Right lung (tissue), 10 donors: ENCODE data around the gene DCLRE1A. TPM values are rescaled to one million over a fixed set of nuclear protein-coding genes. Genes with fewer than 3 reads are reported as not detected.
A peak's percentile ranks its signal among the peaks of the same experiment; 100 is the strongest.

Source experiments
- DNase-seq, 2 donors: peaks; one replicate each; pipeline ENCODE4 v3.0.0-alpha.2; 2013
- long read RNA-seq, 8 donors: transcript quantifications; one replicate each; lab custom pipeline, GENCODE V29; 2026
- polyA plus RNA-seq, 5 donors: library from polyadenylated mRNA; unstranded; fragments of 120-200 nt; gene quantifications; one replicate each; pipeline versions ENCODE4 v1.2.1 to v1.2.3, GENCODE V29; 2013; ENCODE audit warnings: inconsistent platforms in 1 of 5, low replicate concordance in 1 of 5; ENCODE audit not compliant: insufficient read length in 5 of 5, insufficient read depth in 1 of 5

Gene DCLRE1A
- polyA plus RNA-seq = 10 to 100 TPM; 10.1 to 16.5 (median 13.6) TPM
- long read RNA-seq, donor 1 = 0 reads
- long read RNA-seq, donor 2 = 0 reads
- long read RNA-seq, donor 3, full-length matches to known transcripts = 2 of 8 reads
- long read RNA-seq, donor 3, partial matches to known transcripts = 6 of 8 reads
- long read RNA-seq, donor 3, other reads (novel, unspliced or antisense) = 0 of 8 reads
- long read RNA-seq, donor 4 = 0 reads
- long read RNA-seq, donor 5 = 0 reads
- long read RNA-seq, donor 6, full-length matches to known transcripts = 2 of 7 reads
- long read RNA-seq, donor 6, partial matches to known transcripts = 5 of 7 reads
- long read RNA-seq, donor 6, other reads (novel, unspliced or antisense) = 0 of 7 reads
- long read RNA-seq, donor 7, full-length matches to known transcripts = 1 of 1 reads
- long read RNA-seq, donor 7, partial matches to known transcripts = 0 of 1 reads
- long read RNA-seq, donor 7, other reads (novel, unspliced or antisense) = 0 of 1 reads
- long read RNA-seq, donor 8 = 0 reads

DNA sequence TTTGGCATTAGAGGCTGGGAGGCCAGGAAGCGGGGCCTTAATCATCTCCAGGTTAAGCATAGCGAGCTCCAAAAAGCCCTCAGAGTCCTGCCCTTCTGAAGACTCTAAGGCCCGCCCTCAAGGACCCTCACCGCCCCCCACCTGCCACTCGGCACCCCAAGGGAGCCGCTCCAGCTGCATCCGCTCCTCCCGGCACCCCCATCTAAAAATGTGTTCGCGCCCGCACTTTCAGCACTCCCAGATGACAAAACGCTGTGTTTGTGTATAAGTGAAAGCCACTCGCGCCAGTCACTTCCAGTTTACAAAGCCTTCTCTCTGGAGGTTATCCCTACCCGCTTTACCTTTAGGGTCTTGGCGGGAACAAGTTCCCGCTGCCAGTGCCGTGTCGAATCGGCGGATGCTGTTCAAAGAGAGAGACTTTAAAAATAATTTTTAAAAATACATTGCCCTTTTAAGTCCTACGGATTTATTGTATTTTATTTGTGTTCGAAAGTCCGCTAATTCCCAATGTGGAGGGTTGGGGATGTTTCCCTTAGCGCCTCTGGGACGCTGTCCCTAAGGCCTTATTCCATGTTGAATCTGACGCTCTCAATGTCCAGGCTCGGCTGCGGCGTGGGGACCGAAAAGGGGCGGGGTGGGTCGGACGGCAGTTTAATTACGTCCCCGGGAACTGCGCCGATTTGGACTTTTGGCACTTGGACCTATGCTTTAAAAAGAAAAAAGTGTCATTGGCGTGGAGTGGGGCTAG, at the start of gene DCLRE1A, which contains the start of gene NHLRC2:
Gene DCLRE1A (minus strand): TSS at position 70 of the 748 bp plus-strand sequence. CDS start 900 bp downstream, outside the sequence.
Gene NHLRC2 (plus strand): TSS at position 649 of the 748 bp plus-strand sequence. CDS start 212 bp downstream, outside the sequence.
- peak; percentile 86 to 88 for DNase-seq

DNA sequence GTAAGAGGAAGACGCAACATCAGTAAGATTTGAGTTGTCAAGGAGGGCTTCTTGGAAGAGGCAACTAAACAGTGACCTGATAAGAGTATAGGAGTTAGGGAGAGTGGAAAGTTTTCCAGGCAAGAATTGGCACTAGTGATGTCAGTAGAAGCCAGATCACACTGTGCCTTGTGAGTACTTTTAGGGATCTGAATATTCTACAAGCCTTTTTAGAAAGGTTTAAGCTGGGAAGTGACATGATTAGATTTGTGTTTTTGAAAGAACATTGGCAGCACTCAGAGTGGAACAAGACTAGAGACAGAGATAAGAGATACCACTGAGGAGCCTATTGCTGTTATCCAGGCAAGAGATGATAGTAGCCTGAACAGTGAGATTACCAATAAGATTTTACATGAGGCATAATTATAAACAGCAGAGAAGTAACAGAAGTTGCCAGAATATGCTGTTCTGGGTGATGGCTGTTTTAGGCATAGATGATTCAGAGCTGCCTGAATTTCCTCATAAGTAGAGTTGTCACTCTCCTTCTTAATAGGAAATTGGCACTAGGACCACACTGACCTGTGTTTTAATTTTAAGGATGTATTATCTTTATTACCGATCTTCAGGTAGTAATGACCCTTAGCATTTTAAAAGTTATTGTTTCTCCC, 46.2 kb upstream of the DCLRE1A start:
- no peak for DNase-seq

DNA sequence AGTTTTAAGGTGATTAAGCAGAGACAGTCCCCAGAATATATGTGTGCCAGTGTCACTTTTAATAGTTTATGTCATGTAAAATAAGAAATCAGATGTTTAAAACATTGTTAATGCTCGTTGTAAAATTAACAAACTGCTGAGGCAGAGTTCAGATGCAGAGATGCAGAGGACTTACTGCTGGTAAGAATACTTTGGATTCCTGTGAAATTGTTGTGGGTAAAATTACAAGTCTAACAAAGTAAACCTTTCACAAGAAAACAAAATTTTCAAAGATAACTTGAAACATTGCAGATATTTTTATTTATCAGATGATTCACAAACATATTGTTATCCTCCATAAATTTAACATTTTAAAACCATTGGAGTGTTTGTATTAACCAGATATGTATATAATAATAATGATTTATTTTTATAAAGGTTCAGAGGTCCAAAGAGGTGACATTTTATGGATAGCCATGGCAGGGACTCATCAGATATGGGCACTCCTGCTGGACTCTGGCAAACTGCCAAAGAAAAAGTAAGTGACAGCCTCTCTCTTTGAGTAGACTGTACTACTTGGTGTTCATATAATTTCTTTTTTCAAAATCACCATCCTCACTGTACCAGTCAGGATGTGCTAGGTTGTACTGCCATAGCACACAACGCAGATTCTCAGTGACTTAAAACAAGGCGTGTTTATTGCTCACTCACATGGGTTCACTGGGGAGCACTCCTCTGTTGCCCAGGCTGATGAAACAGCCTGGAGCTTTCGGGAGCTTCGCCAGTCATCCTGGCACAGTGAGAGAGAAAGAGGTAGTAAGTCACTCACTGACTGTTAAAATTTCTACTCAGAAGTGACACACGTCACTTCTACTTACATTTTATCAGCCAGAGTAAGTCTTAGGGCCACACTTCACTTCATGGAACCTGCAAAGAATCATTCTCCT, 44.1 kb upstream of the DCLRE1A start:
- no peak for DNase-seq

DNA sequence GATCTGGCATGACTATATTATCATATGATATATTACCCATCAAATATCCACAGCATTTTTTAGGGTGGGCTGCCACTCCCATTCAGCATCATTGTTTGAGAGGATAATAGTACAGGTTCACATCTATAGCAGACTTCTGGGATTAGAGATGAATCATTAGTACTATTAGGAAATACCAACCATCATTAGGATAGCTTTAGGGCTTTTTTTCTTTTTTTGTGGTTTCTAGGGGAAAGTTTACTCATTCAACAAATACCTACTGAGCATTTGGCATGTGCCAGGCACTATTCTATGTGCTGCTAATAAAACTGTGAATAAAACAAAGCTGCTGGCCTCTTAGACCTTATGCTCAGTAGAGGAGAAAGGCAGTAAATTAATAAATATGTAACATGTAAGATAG, 41.1 kb upstream of the DCLRE1A start:
- no peak for DNase-seq

DNA sequence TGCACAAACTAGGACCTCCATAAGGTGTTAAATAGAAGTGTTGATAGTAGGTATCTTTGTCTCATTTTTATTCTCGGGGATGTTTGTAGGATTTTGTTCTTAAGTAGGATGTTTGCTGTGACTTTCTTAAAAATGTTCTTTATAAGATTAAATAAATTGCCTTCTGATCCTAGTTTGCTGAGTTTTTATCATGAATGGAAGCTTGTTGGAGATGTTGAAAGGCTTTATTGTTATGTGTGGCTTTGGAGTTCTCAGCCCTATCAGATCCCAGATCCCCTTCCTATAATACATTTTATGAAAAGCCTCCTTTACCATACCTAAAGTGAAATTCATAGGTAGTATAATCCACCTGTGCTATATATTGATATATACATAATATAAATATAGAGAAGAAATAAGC, 40.7 kb upstream of the DCLRE1A start:
- no peak for DNase-seq

DNA sequence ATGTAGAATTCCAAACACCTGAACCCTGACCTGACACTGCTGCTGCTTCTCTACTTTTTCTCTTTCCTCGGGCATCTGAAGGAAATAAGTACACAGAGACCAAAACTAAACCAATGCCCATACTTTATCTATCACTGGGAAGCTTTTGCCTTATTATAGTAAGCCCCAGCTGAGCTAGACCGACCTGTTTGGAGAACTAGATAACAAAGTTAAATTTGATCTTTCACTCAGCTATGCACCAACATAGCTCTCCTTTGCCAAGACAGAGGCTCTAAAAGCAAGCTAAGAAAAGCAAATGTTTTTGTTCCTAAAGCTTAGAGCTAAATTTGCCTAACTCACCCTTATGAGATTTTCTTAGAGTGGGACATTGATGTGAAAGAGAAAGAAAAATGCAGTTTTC, 39.7 kb upstream of the DCLRE1A start:
- no peak for DNase-seq

DNA sequence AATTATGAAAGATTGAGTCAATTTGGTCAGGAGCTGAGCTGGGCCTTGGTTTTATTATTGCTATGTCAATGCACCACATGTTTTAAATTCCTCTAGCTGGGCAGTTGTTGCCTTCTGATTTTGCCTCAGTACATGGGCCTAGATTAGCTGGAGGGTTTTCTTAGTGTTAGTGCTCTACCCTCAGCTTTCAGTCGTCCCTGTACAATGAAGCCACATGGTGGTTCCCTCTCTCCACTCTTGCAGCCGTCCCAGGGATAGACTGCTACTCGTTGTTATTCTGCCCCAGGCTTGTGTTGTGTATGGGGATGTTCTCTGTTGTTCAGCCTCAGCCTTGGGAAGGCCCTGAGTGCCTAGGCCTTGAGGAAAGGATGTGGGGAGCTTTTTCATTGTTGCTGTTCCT, 37.6 kb upstream of the DCLRE1A start:
- no peak for DNase-seq

DNA sequence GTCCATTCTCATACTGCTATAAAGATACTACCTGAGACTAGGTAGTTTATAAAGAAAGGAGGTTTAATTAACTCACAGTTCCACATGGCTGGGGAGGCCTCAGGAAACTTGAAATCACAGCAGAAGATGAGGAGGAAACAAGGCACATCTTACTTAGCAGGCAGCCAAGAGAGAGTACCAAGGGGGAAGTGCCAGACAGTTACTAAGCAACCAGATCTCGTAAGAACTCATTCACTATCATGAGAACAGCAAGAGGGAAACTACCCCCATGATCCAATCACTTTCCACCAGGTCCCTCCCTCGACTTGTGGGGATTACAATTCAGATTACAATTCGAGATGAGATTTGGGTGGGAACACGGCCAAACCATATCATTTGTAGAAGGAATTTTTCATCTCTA, 36.9 kb upstream of the DCLRE1A start:
- no peak for DNase-seq

DNA sequence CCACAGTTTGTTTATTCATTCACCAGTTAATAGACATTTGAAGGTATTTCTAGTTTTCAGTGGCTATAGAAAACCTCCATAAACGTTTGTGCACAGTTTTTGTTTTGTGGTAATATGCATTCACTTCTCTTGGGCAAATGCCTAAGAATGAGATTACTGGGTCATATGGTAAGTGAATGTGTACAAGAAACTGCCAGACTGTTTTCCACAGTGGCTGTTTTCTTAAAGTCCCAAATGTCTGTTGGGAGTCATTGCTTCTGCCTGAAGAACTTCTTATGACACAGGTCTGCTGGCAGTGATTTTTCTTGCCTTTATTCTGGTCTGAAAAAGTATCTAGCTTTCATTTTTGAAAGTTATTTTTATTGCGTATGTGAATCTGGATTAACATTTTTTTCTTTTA, 36.0 kb upstream of the DCLRE1A start:
- DNase-seq = no peak

DNA sequence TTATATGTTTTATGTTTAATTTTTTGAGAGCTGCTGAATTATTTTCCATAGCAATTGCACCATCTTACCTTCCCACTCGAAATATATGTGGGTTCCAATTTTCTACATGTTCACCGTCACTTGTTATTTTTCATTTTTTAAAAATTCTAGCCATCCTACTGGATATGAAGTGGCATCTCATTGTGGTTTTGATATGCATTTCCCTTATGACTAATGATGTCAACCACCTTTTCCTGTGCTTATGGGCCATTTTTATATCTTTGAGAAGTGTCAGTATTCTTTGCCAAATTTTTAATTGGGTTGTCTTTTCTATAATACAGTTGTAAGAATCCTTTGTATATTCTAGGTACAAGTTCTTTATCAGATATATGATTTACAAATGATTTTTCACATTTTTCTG, 28.4 kb upstream of the DCLRE1A start:
- DNase-seq = no peak

DNA sequence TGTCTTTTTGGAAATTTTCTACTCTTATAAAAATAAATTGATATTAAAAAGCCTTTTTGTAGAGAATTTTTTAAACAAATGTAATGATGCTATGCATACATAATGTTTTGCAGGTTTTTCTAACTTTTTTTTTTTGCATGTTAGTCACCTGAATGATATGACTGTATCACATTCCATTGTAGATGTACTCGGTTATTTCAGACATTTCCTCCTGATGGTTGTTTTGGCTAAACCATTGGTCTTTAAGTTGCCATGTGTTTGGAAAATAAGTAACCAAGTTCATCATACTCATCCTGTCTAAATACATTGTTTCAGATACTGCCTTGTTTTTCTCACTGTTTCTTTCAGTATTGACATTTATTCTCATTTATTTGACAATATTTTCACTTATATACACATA, 26.4 kb upstream of the DCLRE1A start:
- no peak for DNase-seq

DNA sequence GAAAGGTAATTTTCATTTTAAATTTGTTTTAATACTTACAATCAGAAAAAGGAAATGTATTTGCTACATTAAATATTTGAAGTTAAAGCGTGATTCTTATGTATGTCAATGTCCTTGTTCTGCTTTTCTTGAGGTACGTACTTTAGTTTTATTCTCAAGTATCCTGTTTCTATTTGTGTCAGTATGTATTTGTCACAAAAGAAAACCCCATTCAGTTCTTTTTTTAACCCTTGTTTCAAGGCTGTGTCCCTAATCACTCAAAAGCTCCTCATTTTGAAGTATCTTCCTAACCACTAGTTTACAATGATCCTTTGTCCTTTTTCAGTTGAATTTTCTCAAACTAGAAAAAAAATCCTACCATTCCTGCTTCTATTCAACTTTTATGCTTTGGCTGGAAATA, 25.8 kb upstream of the DCLRE1A start:
- no peak for DNase-seq

DNA sequence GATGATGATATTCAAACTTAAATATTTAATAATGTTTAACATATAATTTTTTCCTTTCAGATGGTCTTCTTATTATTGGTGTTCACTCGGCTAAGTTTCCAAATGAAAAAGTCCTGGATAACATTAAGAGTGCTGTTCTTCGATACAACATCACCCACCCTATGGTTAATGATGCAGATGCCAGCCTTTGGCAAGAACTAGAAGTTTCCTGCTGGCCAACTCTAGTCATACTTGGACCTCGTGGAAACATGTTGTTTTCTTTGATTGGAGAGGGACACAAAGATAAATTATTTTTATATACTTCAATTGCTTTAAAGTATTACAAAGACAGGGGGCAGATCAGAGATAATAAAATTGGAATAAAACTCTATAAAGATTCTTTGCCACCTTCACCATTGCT, 22.6 kb upstream of the DCLRE1A start:
- DNase-seq = no peak

DNA sequence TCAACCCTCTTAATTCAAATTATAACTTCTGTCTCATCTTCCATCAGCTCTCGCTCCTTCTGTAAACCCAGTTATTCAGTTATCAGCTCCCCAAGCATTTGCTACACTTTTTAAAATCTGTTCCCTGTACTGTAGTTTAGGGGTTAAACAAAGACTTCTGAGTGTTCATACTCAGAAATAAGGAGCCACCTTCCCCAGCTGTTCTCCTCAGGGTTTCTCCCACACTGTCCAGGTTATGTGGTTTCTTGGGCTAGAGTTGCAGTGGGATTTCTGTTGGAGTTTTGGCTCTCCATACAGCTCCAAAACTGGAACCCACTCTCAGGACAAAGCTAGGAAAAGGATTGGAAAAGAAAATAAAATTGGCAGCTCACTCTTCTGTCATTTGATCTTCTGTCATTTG, 21.3 kb upstream of the DCLRE1A start:
- DNase-seq = no peak

DNA sequence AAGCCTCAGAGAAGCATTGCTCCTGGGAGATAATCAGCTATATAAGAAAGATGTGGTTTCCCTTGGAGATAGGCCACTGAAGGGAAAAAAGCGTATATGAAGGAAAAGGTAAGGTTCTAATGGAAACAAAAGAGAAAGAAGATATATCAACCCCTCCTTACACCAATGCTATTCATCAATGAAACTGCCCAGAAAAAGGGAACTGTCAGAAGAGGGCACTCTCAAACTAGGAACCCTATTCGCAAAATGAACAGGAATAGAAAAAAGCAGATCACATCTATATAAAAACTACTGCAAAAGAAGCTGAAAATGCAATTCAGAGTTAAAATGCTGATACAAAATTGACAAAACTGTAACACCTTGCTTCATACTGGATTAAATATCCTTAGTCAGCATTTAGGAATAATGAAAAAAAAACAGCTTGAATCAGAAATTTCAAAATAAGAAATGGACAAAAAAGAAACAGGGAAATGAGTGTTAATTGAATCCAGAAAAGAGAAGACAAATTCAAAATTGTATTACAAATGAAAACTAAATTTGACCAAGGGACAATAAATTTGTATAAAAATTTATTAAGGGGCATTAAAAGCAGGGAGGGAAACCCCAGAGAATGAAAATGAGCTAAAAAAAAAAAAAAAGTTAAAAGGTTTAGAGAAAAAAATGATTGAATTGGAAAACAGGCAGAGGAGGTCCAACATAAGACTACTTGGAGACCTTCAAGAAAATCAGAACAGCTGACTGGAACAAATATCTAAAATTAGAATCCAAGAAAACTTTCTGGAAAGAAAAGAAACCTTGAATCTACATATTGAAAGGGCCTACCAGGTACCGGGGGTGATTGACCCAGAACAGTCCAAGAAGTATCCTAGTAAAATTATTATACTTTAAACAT, 18.5 kb upstream of the DCLRE1A start:
- no peak for DNase-seq

DNA sequence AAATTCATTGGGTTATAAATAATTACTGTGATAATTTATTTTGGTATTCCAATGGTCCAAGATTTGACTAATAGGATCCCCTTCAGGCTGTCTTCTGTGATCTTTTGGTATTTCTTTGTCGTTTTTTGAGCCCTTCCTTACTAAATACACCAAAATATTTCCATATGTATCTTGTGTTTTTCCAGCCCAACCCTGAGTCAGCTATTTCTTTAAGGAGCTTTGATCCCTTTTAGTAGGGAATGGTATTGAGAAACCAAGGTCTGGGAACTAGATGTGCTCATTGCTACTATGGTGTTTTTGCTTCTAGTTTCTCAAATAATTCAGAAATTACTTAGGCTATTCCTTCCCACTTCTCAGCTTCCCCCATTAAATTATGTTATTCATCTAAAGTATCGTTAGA, 15.9 kb upstream of the DCLRE1A start:
- no peak for DNase-seq

DNA sequence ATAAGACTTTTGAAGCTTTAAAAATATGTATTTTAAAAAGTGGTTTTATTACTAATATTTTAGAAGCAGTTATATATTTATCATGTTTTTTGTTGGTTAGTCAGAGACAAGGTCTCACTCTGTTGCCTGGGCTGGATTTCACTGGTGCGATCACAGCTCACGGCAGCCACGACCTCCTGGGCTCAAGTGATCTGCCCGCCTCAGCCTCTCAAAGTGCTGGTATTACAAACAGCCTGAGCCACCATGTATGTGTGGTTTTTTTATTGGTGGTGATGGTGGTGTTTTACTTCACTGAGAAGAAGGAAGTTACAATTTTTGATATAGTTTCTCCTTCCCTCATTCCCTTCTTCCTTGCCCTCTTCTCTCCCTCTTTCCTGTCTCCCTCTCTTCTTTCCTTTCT, 14.0 kb upstream of the DCLRE1A start:
- no peak for DNase-seq

DNA sequence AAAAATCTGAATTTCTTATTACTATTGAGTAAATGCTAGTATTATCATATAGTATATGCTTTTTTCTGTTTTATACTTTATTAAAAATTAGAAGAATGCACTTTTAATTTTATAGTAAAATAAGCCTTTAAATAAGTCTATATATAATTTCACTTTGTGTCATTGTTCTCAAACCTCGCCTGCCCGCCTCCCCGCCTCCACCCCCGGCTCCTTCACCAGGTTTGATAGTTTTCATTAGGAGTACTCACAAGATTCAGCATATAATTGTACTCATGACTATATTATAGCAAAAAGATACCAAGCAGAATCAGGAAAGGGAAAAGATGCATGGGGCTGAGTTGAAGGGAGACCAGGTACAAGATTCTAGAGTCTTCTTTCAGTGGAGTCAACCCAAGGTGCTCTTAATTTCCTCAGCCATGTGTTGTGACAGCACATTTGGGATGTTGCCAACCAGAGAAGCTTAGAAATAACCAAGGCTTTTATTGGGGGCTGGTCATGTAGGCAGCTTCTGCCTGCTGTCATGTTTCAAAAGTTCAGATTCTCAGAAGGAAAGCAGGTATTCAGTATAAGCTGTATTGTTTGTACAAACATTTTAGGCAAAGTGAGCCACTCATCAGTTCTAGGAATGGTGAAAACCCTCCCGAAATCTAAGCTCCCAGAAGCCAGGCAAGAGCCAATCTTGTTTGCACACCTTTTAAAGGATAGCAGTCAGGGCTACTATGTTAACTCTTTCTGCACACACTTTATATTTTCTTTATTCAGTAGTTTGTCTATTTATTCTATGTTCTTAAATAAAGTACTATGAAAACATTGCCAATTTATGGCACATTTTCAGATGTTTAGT, 12.9 kb upstream of the DCLRE1A start:
- no peak for DNase-seq

DNA sequence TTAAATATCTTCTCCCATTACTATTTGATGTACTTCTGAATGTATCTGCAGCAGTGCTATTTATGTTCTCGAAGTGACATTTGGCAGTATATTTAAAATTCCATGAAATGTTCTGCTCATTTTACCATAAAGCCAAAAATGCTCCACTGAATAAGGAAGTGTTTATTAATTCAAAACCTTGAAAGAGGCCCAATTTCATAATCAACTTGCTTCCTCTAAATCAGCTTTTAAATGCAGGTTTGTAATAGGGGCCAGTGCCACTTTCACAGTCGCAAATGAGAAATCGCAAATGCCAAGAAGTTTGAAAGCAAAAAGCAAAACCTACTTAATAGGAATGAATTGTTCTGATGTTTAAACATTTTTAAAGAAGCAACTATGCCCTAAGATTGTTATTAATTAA, 12.0 kb upstream of the DCLRE1A start:
- no peak for DNase-seq
